GM19328 (cell line): ENCODE results near the gene BACE2.
"Not testable (repeated sequence)": the region's sequence is repeated elsewhere in the genome, so short reads cannot be mapped to it uniquely, and the experiment has no call there.

Source experiments
- ATAC-seq: cut with Tn5 transposase; IDR thresholded peaks from one replicate; pipeline ENCODE4 v1.9.1; 2021; ENCODE audit warnings: mild to moderate bottlenecking, moderate library complexity; ENCODE audit not compliant: unreplicated experiment

The BACE2 gene

DNA sequence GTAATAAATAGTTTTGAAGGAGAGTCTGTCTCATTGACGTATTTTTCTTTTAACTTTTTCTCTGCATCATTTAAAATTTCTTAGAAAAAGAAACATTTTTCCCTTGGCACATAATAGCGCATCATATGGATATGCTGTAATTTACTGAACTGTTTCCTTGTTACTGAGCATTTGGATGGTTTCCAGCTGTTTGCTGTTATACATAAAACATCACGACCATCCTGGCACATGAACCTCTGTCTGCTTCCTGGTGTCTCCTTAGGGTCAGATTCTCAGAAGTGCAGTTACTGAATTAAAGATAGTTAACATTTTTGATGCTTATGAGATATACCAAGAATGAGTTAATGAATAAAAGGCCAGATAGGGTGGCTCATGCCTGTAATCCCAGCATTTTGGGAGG lies 67.2 kb downstream of the BACE2 start:
- no peak for ATAC-seq

GRCh38 chr21:41236352-41236973 lies 68.5 kb downstream of the BACE2 start:
- ATAC-seq, result no peak

- not testable (repeated sequence) for ATAC-seq
Observed at GRCh38 chr21:41238081-41238796, 70.3 kb downstream of the BACE2 start.

- ATAC-seq, result no peak
Observed at GRCh38 chr21:41240040-41240439, 72.1 kb downstream of the BACE2 start.

- ATAC-seq, result no peak
Observed at GRCh38 chr21:41241341-41241740, 73.4 kb downstream of the BACE2 start.

- ATAC-seq, result no peak
Observed at GRCh38 chr21:41242238-41242829, 74.4 kb downstream of the BACE2 start.

DNA sequence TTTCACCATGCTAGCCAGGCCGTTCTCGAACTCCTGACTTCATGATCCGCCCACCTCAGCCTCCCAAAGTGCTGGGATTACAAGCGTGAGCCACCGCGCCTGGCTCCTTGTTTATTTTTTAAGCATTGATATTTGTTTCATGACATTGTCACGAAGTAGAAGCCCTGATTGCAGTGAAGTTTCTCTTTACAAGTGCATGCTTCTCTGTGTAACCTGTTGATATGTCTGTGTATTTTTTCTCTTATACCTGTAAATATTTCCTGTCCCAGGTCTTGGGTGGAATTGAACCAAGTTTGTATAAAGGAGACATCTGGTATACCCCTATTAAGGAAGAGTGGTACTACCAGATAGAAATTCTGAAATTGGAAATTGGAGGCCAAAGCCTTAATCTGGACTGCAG lies 75.1 kb downstream of the BACE2 start:
- no peak for ATAC-seq

- not testable (repeated sequence) for ATAC-seq
Observed at GRCh38 chr21:41244266-41244880, 76.4 kb downstream of the BACE2 start.

DNA sequence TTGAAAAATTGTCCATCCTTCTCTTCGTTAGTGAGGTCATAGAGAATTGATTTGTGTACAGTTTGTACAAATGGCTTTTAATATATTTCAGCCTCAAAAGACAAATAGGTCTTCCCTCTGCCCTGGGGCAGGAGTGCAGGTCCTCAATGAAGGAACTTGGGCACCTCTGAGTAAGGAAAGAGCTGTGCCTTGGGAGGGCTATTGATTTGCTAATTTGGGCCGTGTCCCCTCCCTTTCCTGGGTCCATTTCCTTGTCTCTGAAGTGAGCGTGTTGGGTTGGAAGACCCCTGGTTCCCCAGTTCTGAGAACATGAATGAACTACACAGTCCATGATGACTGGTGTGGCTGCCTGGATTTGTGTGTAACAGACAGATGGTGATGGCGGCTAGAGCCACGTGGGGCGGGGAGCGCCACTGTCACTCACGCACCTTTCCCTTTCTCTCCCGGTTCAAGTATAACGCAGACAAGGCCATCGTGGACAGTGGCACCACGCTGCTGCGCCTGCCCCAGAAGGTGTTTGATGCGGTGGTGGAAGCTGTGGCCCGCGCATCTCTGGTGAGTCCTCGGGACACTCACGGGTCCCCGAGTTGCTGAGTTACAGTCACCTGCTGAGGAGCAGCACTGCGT lies 77.7 kb downstream of the BACE2 start:
- ATAC-seq, result no peak

- no peak for ATAC-seq
Observed at GRCh38 chr21:41246808-41247207, 78.8 kb downstream of the BACE2 start.

DNA sequence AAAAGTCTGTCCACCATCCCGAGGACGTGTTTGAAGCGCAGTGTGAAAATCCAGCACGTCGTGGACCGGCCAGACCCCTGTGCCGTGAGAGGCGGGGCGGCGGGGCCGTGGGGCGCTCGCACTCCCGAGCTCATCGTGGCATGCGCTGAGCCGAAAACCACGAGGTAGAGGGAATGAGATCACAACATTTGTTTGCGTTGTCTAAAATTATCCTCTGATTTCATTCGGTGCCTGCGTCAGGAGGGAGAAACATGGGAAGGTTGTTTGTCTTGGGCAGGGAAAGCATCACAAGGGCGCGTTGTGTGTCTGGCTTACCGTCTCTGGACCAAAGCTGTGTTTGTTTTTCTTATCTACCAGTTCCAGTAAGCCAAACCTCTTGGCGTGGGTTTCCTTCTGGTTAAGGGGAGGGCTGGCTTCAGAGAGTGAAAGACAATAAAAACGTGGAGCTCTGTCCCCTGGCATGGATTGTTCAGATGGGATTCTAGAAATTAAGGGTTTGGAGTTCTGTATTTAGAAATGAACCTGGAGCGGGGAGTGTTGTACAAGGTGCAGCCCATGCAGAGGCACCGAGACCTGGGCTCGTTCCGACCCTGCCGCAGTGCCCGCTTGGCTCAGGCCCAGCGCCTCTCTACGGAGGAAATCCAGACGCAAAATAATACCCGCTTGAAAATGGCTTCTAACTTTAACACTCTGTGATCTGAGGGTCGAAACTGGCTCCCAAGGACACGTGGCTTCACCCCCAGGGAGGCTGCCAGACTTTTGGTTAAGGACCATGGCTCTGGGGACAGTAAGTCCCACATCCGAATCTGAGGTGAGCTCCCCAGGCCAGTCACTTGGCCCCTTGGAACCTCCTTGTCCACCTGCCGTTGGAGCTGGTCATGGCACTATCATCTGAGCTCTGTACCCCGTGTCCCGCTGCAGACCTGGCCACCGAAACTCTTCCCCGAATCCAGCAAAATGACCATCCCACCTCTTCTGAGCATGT lies 79.9 kb downstream of the BACE2 start:
- no peak for ATAC-seq

DNA sequence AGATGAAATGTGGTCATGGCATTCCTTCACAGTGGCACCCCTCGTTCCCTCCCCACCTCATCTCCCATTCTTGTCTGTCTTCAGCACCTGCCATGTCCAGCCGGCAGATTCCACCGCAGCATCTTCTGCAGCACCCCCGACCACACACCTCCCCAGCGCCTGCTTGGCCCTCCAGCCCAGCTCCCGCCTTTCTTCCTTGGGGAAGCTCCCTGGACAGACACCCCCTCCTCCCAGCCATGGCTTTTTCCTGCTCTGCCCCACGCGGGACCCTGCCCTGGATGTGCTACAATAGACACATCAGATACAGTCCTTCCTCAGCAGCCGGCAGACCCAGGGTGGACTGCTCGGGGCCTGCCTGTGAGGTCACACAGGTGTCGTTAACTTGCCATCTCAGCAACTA lies 81.5 kb downstream of the BACE2 start:
- ATAC-seq, result no peak

DNA sequence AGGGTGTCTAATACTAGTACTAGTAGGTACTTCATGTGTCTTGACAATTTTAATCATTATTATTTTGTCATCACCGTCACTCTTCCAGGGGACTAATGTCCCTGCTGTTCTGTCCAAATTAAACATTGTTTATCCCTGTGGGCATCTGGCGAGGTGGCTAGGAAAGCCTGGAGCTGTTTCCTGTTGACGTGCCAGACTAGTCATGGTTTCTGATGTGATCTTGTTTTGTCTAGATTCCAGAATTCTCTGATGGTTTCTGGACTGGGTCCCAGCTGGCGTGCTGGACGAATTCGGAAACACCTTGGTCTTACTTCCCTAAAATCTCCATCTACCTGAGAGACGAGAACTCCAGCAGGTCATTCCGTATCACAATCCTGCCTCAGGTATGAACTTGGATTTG lies 82.6 kb downstream of the BACE2 start:
- ATAC-seq, result no peak

DNA sequence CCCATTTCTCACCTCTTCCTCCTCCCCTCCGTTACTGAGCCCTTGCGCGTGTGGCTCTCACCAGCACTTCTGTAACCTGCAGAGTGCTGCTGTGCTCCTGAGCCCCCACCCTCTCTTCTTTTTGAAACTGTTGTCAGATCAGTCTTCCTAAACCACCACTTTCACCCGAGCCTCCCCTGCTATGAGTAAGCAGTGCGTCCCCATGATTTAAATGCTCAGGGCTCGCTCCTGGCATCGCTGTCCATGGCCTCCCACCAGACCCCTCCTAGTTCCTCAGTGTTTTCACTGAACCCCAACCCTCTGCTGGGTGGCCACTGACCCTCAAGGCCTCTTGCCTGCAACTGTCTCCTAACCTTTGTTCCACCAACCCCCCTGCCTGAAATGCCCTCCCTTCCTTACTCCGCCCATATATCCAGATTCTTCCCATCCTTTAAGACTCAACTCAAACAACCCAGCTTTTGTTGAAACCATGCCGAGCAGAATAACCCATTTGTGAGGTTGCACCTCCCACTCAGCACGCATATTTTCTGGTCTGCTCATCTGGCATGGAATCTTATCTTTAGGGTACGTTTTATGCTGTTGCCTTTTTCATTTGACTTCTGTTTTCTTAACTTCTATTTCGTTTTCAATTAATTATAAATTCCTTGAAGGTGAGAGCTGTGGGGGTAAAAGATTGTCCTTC lies 84.1 kb downstream of the BACE2 start:
- no peak for ATAC-seq

- no peak for ATAC-seq
Observed at GRCh38 chr21:41254090-41254700, 86.2 kb downstream of the BACE2 start.

GRCh38 chr21:41255190-41255589 lies 87.2 kb downstream of the BACE2 start:
- ATAC-seq, result no peak

DNA sequence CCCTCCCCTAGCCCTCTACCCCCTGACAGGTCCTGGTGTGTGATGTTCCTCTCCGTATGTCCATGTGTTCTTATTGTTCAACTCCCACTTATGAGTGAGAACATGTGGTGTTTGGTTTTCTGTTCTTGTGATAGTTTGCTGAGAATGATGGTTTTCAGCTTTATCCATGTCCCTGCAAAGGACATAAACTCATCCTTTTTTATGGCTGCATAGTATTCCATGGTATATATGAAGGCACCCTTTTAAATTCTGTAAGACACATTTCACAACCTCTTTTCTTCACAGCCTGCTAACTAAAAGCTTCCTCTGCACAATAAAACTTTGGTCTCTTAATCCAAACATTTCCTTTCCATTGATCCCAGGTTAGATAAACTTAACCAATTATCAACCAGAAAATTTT lies 88.3 kb downstream of the BACE2 start:
- ATAC-seq, result not testable (repeated sequence)

GRCh38 chr21:41256771-41257702 lies 89.1 kb downstream of the BACE2 start:
- ATAC-seq, result no peak
